ENCODE measurements around the gene EN1.

DNA sequence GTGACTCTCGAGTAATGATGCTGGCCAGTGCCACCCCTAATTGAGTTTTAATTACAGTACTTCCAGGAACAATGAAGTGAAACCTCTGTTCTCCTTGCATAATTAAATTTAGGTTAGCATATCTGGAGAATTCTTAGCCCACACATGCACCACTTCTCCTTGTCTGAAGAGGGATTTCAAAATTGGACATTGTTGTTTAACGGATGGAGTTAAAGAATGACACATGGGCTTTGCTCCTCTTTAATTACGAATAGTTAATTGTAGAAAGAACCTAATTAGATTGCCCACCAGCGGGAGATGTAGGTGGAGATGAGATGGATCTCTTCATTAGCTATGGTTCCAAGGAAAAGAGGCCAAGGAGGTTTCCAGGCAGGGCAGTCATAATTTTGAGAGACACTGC is 33.1 kb upstream of the EN1 start:
- TF ChIP-seq POLR2A (IDR thresholded peaks at IDR 0.05) = no peak
- TF ChIP-seq, protein P1, sequence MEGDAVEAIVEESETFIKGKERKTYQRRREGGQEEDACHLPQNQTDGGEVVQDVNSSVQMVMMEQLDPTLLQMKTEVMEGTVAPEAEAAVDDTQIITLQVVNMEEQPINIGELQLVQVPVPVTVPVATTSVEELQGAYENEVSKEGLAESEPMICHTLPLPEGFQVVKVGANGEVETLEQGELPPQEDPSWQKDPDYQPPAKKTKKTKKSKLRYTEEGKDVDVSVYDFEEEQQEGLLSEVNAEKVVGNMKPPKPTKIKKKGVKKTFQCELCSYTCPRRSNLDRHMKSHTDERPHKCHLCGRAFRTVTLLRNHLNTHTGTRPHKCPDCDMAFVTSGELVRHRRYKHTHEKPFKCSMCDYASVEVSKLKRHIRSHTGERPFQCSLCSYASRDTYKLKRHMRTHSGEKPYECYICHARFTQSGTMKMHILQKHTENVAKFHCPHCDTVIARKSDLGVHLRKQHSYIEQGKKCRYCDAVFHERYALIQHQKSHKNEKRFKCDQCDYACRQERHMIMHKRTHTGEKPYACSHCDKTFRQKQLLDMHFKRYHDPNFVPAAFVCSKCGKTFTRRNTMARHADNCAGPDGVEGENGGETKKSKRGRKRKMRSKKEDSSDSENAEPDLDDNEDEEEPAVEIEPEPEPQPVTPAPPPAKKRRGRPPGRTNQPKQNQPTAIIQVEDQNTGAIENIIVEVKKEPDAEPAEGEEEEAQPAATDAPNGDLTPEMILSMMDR (IDR thresholded peaks at IDR 0.05) = no peak

Data from testis (tissue), 2 donors.